GM21423 (cell line): ENCODE measurements around the gene DNAJC5G.

Experiments used
- ATAC-seq: cut with Tn5 transposase; IDR thresholded peaks from one replicate; pipeline ENCODE4 v1.9.1; 2021; ENCODE audit warnings: mild to moderate bottlenecking, moderate library complexity; ENCODE audit not compliant: unreplicated experiment

Gene DNAJC5G, protein sequence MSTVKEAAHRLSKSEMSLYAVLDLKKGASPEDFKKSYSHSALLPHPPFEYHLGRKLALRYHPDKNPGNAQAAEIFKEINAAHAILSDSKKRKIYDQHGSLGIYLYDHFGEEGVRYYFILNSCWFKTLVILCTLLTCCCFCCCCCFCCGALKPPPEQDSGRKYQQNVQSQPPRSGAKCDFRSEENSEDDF

DNA sequence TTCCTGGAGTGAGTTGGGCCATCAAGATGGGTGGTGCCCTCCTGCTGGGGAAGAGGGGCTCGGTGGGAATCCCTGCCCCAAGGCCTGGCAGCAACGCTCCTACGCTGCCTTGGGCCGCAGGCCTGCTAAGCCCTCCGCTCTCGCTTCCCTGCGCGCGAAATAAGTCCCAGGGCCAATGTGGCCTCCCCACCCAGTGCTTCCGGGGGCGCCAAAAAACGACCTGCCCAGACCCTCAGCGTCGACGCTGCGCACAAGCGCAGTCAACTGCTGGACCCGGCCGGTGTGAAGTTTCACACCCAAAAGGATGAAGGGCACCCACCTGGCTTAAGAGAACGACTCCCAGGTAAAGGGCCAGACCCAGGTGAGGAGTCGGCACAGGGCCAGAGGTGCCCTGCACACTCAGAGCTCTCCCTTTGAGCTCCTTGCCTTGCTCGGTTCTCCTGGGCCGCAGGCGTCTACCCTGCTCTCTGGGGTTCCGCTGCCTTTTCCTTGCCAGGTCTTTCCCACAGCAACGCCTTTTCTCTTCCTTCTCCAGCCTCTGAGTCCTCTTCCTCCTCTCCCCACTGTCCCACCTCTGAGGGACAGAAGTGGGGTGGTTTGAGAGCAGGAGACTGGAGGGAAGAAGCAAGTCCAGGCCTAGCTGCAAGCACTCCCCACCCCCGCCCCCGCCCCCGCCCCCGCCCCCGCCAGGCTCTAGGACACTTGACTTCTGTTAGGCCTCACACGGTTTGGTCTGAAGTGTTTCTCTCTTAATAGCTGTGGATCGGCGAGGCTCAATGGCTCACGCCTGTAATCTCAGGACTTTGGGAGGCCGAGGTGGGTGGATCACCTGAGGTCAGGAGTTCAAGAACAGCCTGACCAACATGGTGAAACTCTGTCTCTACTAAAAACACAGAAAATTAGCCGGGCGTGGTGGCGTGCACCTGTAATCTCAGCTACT lies at the start of gene DNAJC5G:
Gene DNAJC5G (plus strand): TSS at position 223 of the 940 bp plus-strand sequence. CDS start 1,296 bp downstream, outside the sequence.
- no peak for ATAC-seq

DNA sequence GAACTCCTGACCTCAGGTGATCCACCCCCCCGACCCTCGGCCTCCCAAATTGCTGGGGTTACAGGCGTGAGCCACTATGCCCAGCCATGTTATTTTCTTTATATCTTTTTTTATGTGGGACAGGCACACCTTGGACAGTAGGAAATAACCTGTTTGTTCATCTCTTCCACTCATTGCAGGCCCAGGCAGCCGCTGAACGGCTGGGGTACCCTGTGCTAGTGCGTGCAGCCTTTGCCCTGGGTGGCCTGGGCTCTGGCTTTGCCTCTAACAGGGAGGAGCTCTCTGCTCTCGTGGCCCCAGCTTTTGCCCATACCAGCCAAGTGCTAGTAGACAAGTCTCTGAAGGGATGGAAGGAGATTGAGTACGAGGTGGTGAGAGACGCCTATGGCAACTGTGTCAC lies 49.7 kb upstream of the DNAJC5G start:
- ATAC-seq, result no peak

DNA sequence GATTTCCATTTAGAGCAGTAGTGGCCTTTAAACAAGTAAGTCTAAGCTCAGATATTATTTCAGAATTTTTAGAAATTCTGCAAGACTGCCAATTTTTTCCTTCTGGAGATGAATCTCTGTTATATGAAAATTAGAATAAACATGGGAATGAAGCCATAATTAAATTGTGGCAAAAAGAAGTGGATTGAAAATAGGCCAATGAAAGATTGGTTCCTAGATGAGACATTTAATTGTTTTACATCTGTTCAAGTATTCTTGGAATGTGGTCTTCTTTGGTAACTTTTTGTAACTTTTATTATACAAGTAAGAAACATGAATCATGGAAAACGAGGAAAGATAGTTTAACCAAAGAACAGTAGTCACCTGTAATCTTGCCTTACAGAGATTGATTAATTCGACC lies 47.7 kb upstream of the DNAJC5G start:
- no peak for ATAC-seq

DNA sequence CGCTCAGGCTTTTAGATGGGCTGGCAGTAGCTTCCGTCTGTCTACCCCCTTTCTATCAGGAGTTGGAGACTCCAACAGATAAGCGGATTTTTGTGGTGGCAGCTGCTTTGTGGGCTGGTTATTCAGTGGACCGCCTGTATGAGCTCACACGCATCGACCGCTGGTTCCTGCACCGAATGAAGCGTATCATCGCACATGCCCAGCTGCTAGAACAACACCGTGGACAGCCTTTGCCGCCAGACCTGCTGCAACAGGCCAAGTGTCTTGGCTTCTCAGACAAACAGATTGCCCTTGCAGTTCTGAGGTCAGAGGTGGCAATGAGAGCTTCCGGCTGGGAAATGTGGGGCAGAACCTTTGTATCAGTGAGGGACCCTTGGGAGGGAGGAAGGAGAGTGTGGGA lies 43.3 kb upstream of the DNAJC5G start:
- ATAC-seq, result no peak

DNA sequence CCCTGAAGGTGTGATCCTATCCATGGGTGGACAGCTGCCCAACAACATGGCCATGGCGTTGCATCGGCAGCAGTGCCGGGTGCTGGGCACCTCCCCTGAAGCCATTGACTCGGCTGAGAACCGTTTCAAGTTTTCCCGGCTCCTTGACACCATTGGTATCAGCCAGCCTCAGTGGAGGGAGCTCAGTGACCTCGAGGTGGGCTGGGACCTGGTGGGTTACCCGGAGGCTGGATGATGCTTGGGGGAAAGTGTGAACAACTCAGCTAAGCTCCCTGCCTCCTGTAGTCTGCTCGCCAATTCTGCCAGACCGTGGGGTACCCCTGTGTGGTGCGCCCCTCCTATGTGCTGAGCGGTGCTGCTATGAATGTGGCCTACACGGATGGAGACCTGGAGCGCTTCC lies 41.9 kb upstream of the DNAJC5G start:
- no peak for ATAC-seq

DNA sequence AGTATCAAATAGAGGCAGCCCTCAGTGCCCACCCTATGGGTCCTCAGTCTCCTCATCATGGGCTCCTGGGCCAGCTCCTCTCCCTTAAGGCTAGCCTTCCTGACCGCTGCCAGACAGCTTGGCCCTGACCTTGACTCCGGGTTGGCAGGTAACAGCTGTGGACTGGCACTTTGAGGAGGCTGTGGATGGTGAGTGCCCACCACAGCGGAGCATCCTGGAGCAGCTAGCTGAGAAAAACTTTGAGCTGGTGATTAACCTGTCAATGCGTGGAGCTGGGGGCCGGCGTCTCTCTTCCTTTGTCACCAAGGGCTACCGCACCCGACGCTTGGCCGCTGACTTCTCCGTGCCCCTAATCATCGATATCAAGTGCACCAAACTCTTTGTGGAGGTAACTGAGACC lies 39.1 kb upstream of the DNAJC5G start:
- ATAC-seq, result no peak

DNA sequence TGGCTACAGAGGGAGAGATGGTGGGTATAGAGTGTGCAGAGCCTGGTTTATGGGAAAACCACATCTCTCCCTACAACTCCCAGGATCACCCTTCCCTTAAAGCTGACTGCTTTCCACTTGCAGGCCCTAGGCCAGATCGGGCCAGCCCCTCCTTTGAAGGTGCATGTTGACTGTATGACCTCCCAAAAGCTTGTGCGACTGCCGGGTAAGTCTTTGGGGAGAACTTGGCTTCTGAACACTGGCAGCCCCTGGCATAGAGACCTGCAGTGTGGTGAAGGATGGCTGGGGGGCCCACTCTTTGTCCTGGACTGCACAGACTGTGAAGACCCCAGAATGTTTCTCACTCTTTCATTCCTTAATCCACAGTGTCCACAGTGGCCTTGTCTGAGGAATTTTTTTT lies 38.6 kb upstream of the DNAJC5G start:
- ATAC-seq, result no peak

DNA sequence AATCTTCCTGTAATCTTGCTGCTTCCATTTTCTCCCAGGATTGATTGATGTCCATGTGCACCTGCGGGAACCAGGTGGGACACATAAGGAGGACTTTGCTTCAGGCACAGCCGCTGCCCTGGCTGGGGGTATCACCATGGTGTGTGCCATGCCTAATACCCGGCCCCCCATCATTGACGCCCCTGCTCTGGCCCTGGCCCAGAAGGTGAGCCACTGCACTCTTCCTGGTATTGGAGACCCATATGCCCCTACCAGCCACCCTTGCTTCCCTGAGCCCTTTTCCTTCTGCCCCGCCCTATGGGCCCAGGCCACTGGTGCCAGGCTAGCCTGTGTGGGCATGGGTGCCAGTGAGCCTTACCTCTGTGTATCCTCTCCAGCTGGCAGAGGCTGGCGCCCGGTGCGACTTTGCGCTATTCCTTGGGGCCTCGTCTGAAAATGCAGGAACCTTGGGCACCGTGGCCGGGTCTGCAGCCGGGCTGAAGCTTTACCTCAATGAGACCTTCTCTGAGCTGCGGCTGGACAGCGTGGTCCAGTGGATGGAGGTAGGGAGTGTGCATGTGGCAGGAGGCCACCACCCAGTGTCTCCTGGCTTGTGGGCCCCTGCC lies 37.8 kb upstream of the DNAJC5G start:
- no peak for ATAC-seq

DNA sequence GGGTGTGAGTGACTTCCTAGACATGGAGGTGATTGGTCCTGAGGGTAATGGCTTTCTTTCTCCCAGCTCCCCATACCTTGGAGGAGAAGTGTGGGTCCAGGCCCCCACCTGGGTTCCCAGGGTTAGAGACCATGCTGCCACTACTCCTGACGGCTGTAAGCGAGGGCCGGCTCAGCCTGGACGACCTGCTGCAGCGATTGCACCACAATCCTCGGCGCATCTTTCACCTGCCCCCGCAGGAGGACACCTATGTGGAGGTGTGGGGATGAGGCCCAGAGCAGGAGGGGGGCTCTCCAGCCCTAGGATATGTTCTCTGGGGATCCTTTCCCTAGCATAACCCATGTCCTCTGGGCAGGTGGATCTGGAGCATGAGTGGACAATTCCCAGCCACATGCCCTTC lies 36.3 kb upstream of the DNAJC5G start:
- ATAC-seq, result no peak

DNA sequence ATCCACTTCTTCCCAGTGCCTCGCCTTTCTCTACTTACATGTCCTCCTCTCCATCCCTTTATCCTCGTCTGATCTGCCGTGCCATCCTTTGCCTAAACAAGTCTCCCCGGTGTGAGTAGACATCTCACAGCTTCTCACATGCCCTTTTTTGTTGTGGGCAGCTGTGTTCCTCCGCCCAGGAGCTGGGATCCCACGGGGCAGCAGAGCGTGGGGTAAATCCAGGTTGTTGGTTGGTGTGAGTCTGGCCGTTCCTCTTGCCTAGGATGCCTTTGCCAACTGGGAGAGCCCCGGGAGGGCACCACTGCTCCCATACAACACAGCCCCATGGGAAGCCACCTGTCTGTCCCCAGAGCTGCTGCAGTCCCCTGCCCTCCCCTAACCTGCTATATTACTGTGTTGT lies 34.8 kb upstream of the DNAJC5G start:
- ATAC-seq, result no peak

DNA sequence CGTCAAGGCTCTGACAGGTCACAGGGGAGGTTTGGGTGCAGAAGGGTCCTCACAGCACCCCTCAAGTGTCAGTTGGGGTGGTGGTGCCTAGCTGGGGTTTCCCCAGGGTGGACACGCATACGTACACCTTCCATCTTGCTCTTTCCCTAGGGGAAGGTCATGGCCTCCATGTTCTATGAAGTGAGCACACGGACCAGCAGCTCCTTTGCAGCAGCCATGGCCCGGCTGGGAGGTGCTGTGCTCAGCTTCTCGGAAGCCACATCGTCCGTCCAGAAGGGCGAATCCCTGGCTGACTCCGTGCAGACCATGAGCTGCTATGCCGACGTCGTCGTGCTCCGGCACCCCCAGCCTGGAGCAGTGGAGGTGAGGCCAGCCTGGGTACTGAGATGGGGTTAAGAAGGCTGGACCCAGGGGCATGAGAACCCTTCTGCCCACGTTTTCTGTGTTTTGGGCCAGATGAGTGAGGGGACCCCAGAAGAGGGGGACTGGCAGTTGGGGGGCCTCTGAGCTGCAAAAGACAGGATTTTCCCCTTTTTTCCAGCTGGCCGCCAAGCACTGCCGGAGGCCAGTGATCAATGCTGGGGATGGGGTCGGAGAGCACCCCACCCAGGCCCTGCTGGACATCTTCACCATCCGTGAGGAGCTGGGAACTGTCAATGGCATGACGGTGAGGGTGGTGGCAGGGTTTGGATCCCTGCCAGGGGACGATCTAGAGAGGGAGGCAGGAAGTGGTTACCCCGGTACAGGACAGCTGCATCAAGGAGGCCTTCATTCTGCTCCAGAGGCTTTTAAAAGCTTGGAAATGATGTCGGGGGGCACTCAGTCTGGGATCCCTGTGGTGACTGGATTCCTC lies 33.2 kb upstream of the DNAJC5G start:
- no peak for ATAC-seq

DNA sequence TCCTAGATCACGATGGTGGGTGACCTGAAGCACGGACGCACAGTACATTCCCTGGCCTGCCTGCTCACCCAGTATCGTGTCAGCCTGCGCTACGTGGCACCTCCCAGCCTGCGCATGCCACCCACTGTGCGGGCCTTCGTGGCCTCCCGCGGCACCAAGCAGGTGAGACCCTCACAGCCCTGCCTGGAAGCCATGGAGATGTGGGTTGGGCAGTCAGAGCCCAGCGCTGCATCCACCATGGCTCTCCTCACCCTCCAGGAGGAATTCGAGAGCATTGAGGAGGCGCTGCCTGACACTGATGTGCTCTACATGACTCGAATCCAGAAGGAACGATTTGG lies 32.6 kb upstream of the DNAJC5G start:
- no peak for ATAC-seq

DNA sequence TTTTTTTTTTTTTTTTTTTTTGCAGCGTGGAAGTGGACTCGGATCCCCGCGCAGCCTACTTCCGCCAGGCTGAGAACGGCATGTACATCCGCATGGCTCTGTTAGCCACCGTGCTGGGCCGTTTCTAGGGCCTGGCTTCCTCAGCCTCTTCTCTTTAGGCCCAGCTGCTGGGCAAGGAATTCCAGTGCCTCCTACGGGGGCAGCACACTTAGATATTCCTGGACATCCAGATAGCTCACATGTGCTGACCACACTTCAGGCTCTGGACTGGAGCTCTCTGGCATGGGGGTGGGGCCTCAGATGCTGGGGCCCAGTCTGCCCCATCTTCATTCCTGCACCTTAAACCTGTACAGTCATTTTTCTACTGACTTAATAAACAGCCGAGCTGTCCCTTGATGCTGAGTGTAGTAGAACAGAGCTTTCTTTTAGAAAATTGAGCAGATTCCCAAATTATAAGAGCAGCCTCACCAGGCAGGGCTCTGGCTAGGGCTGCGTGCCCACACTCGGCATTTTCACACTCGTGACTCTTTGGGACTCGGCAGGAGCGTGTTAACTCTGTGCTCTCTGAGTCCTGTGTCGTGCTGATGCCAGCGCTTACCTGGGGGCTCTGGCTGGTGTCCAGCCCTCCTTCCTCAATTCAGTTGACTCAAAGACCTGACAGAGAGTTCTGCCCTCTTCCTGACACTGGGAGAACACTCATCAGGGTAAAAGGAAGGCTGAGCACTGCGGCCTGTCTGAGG lies 31.7 kb upstream of the DNAJC5G start:
- ATAC-seq, result no peak

DNA sequence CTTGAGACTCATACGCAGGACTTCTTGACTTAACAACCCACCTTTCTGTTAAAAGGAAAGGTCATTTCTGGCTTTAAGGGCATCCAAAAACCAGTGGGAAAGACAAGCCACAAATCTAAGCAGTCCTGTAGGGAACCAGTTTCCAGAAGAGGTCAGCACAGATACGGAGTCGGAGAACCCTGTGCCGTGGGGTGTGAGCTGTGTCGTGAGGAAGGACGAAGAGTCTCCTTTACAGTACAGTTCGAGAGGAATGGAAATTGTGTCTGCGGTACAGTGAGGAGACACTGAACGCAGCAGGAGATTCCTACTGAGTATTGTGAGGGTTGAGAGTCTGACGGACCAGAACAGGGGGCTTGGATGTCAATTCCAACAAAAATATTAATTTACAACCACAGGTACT lies 30.1 kb upstream of the DNAJC5G start:
- no peak for ATAC-seq

DNA sequence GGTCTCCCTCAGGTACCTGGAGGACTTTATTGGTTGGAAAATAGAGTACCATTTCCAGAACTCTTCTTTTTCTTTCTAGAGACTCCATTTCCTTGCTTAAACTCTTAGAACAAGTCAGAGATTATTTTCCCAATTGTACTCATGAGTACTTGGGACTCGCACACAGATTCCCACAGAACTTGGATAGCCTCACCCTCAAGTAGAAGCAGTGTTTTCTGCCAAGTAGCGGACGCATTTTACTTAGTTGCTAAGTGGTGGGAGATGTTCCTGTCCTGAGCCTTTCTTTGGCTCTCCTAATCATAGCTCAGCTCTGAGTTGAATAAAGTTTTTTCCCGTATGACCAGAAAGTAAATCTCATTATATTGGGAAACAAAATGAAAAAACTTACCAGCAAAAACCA lies 29.6 kb upstream of the DNAJC5G start:
- no peak for ATAC-seq

DNA sequence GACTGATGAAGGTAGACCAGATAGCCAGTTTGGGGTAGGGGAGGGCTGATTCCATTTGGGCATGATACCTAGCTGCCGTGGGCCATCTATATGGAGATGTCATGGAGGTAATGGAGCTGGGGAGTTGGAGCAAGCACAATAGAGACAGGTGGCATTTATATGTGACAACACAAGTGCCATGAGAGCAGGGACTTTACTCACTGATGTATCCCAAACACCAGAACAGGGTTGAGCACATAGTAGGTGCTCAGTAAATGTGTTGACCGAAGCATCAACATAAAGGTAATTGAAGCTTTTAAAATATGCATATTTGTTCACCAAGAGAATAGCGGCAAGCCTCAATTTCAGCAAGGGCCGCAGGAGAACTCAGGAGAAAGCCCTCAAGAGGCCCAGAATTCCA lies 27.3 kb upstream of the DNAJC5G start:
- ATAC-seq, result no peak

DNA sequence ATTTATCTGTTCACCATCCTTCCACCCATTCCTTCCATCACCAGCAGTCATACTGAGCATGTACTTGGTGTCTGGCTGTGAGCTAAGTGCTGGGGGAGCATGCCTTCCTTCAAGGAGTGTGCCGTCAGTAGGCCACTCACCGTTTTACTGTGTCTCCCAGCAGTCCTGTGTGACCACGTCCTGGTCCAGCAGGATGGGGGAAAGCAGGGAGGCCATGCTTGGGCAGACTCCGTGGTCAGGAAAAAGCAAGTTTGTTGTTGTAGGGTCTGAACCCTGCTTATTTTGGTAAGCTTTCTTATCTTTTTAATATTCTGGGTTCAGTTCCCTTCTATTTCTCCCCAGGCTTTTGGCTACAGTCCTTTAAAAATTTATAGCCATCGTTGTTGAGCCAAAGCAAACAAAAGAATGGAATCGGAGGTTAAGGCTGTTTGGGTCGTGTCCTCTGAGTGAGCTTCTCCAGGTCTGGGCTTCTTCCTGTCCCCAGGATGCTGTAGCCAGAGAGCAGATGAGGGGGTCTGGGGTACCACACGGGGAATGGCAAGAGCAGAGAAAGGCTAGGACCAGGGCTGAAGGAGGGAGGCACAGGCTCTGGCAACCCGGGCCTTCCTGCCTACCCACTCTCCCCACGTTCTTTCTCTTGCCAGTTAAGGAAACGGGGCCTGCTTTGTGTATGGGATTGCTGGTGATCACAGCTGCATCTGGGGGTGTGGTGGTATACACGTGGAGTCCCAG lies 25.9 kb upstream of the DNAJC5G start:
- ATAC-seq, result no peak

DNA sequence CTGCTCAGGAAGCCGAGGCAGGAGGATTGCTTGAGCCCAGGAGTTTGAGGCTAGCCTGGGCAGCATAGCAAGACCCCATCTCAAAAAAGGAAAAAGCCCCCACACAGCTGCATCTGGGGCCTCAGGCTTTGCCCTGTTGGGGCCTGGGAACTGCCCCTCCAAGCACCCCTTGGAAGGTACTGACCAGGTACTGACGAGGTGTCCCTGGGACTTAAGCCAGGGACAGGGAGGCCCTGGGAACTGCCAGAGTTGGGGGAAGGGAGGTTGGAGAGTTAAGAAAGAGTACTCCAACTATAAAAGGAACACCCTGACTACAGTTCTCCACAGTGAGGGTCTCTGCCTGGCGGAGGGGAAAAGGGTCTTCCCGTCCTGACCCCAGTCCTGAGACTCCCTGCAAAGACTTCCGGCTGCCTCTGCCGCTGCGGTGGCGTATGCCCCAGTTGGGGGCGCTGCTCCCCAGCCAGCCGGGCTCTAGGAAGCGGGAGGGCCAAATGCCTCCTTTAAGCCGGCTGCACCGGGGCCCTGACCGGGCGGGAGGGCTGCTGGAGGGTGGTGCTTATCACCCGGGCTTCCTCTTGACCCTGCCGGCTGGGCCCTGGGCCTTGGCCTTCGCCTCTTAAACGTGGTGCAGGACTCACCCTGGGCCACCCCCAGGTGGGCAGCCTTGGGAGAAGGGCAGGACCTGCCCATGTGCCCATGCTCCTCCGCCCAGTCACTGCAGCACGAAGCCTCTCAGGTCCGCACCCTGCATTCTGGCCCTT lies 25.2 kb upstream of the DNAJC5G start:
- ATAC-seq, result no peak
